ENCODE data around the gene KRABD2.

The KRABD2 gene

DNA sequence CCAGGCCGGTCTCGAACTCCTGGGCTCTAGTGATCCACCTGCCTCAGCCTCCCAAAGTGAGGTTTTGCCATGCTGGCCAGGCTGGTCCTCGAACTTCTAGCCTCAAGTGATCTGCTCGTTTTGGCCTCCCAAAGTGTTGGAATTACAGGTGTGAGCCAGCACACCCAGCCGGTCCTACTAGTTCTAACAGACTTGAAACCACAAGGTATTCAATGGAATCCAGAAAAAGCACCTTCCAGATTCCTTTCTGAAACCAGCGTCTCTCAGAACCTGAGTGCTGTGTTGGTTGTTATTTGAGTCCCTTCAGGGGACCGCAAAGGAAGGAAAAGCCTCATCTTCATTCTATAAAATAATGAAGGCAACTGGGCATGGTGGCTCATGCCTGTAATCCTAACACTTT lies 4.1 kb downstream of the KRABD2 start:
- DNase-seq (ENCODE audit: low read depth) = no peak
- H3K4me3 ChIP-seq (replicated peaks; ENCODE audit: low read depth, low read length) = no peak overlapping the region
- TF ChIP-seq, protein P1, sequence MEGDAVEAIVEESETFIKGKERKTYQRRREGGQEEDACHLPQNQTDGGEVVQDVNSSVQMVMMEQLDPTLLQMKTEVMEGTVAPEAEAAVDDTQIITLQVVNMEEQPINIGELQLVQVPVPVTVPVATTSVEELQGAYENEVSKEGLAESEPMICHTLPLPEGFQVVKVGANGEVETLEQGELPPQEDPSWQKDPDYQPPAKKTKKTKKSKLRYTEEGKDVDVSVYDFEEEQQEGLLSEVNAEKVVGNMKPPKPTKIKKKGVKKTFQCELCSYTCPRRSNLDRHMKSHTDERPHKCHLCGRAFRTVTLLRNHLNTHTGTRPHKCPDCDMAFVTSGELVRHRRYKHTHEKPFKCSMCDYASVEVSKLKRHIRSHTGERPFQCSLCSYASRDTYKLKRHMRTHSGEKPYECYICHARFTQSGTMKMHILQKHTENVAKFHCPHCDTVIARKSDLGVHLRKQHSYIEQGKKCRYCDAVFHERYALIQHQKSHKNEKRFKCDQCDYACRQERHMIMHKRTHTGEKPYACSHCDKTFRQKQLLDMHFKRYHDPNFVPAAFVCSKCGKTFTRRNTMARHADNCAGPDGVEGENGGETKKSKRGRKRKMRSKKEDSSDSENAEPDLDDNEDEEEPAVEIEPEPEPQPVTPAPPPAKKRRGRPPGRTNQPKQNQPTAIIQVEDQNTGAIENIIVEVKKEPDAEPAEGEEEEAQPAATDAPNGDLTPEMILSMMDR (IDR thresholded peaks at IDR 0.05; ENCODE audit: low read length, missing control alignments) = no peak

DNA sequence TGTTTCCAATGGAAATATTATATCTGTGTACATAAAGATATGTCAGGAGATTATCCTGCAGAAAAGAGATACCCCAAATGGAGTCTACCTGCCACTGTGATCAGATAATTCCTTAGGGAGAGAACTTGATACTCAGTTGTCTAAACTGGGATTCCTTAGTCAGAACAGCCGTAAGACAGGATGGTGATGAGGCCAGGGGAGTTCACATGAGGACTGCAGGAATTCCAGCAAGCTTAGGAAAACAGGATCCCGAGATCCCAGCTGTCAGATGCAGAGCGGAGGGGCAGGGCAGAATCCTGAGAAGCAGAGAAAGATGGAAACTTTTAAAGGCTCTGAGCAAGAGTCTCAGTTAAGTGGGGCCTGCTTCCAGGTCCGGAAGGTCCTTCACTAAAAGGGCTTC lies 4.7 kb downstream of the KRABD2 start:
- TF ChIP-seq, protein P1 (IDR thresholded peaks at IDR 0.05; ENCODE audit: low read length, missing control alignments) = no peak
- no peak overlapping the region for H3K4me3 ChIP-seq (replicated peaks; ENCODE audit: low read depth, low read length)
- no peak for DNase-seq (ENCODE audit: low read depth)

DNA sequence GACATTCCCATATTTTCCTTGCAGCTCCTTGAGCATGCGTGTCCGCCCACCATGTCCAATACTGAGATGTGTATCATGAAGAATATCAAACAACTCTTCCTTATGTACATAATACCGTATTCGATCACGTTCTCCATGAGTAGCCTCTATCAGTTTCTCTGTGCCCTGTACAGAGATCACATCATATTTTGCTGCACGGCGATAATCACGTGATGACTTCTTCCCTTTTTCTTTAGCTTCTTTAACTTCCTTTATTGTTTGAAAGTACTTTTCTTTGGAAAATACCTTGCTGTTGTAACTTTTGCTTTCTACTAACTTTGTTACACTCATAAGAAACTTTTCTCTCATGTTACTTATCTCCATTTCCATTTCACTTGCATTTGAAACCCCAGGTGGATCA lies 6.6 kb downstream of the KRABD2 start:
- TF ChIP-seq, protein P1 (IDR thresholded peaks at IDR 0.05; ENCODE audit: low read length, missing control alignments) = no peak
- no peak overlapping the region for H3K4me3 ChIP-seq (replicated peaks; ENCODE audit: low read depth, low read length)
- DNase-seq (ENCODE audit: low read depth) = no peak

DNA sequence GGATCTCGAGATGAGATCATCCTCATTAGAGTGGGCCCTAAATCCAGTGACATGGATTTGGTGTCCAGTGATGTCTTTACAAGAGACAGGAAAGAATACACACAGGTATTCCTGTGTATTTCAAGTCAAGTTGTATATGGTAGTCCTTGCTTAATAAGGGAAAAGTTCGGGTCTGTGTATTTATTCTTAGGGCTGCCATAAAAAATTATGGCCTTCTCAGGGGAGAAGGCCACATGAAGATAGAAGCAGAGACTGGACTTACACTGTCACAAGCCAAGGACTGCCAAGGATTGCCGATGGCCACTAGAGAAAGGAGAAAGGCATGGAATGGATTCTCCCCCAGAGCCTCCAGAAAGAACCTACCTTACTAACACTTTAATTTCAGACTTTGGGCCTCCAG lies 8.3 kb downstream of the KRABD2 start:
- DNase-seq (ENCODE audit: low read depth) = no peak
- TF ChIP-seq, protein P1 (IDR thresholded peaks at IDR 0.05; ENCODE audit: low read length, missing control alignments) = no peak
- no peak overlapping the region for H3K4me3 ChIP-seq (replicated peaks; ENCODE audit: low read depth, low read length)

DNA sequence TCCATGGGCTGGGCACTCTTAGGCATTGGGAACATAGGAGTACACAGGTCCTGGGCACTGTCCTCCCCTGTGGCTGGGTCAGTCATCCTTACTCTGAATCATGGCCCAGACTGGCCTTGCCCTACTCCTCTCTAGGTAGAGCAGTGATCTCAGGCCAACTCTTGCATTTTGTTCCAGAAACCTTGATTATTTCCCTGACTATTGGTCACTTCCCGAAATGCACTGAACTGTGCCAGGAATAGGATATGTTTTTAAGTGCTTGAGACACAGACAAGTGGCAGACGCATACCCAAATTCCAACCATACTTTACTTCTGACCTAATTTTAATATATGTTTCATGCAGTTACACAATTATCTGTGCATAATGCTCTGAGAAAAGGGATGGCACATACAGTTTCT lies 10.3 kb downstream of the KRABD2 start:
- no peak overlapping the region for H3K4me3 ChIP-seq (replicated peaks; ENCODE audit: low read depth, low read length)
- peak; percentile 92 for DNase-seq (ENCODE audit: low read depth)
- TF ChIP-seq, protein P1 (IDR thresholded peaks at IDR 0.05; ENCODE audit: low read length, missing control alignments) = no peak

DNA sequence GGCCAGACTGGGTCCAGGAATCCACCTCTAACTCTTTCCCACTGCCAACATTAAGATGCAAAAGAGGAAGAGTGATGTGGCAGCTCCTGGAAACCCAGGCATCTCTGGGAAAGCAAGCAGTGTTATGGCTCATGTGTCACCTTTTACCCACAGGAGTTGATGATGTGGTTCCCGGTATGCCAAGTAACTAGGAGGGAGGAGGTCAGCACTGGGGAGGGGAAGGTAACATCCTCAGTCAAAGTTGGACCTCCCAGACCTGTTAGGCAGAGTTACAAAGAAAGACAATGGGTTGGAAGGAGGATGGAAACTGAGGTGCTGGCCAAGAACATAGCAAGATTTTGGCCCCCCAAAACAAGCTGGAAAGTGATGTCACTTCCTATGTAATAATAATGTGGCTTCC lies 11.4 kb downstream of the KRABD2 start:
- peak; percentile 43 for DNase-seq (ENCODE audit: low read depth)
- H3K4me3 ChIP-seq (replicated peaks; ENCODE audit: low read depth, low read length) = no peak overlapping the region
- TF ChIP-seq, protein P1 (IDR thresholded peaks at IDR 0.05; ENCODE audit: low read length, missing control alignments) = no peak

DNA sequence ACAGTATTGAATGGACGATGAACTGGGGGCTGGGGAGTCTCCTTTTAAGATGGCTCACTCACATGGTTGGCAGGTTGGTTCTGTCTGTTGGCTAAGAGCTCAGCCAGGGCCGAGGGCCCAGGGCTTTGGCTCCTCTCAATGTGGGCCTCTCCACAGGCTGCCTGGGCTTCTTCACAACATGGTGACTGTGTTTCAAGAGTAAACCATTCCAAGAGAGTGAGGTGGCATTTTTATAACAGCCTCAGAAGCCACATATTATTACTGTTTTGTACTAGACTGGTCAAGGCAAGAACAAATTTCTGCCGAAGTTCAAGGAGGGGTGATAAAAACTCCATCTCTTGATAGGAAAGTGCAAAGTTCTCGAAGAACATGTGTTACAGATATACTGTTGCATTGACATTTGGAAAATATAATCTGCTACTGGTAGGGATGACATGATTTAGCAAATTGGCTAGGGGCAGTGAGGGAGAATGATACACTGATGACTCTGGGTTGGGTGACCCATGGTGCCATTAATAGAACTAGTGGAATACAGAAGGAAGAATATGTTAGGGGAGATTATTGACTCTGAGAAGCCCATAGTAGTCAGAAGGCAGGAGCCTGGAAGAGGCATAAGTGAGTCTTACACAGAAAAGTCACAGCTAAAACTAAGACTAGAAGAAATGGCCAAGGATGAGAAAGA lies 13.7 kb downstream of the KRABD2 start:
- TF ChIP-seq, protein P1 (IDR thresholded peaks at IDR 0.05; ENCODE audit: low read length, missing control alignments) = no peak

More for the DNA sequence above, 13.7 kb downstream of the KRABD2 start:
- no peak overlapping the region for H3K4me3 ChIP-seq (replicated peaks; ENCODE audit: low read depth, low read length)
- DNase-seq (ENCODE audit: low read depth) = no peak

Measured in fibroblast of pulmonary artery (primary cell).